ENCODE data around the gene GDPD4.

- no peak for TF ChIP-seq MAX (IDR thresholded peaks at IDR 0.05)
- TF ChIP-seq POLR2A (IDR thresholded peaks at IDR 0.05; ENCODE audit: borderline replicate concordance, extremely low read depth, insufficient read depth, insufficient read length), result no peak
- no peak for TF ChIP-seq EZH2 (IDR thresholded peaks at IDR 0.05)
- TF ChIP-seq CTCF (IDR thresholded peaks at IDR 0.05 in 2 of 3, conservative IDR thresholded peaks at IDR 0.05 in 1 of 3; ENCODE audit: borderline replicate concordance in 1 of 3, insufficient read depth in 1 of 3, low read depth in 2 of 3, low read length in 2 of 3), result no peak
- TF ChIP-seq REST (IDR thresholded peaks at IDR 0.05; ENCODE audit: low read depth), result no peak
- no peak for TF ChIP-seq POLR2AphosphoS5 (IDR thresholded peaks at IDR 0.05; ENCODE audit: low read depth, low read length)
- no peak for TF ChIP-seq CEBPB (IDR thresholded peaks at IDR 0.05; ENCODE audit: low read depth)
- no peak for TF ChIP-seq TCF7L2 (IDR thresholded peaks at IDR 0.05; ENCODE audit: borderline replicate concordance, extremely low read depth, insufficient read depth, insufficient read length)
- TF ChIP-seq YY1 (IDR thresholded peaks at IDR 0.05; ENCODE audit: extremely low read depth, insufficient replicate concordance, low read depth, low read length), result no peak
- TF ChIP-seq ZNF274 (IDR thresholded peaks at IDR 0.05; ENCODE audit: low read depth, low read length), result no peak
- TF ChIP-seq JUND (IDR thresholded peaks at IDR 0.05), result no peak
- TF ChIP-seq FOSL1 (IDR thresholded peaks at IDR 0.05; ENCODE audit: low read depth), result no peak
- no peak for TF ChIP-seq SIN3A (IDR thresholded peaks at IDR 0.05; ENCODE audit: low read depth)
Observed at GRCh38 chr11:77196961-77197360, 104.5 kb downstream of the GDPD4 start.
